Esophagus muscularis mucosa (tissue), 4 donors: ENCODE data around the gene TMEM175. TPM values are rescaled to one million over a fixed set of nuclear protein-coding genes. Genes with fewer than 3 reads are reported as not detected.

ENCODE experiments used
- DNase-seq: peaks from one replicate; pipeline ENCODE4 v3.0.0-alpha.2; 2017; ENCODE audit errors: extremely low spot score
- H3K27ac ChIP-seq, 4 donors: fragments of 200-600 bp; sonication (generic); replicated peaks in 1 of 4; 1 replicate in 3 of 4; 2 replicates in 1 of 4; pipeline ENCODE4 v1.5.1; 2016 to 2019; ENCODE audit warnings: mild to moderate bottlenecking in 1 of 4
- H3K27me3 ChIP-seq, 4 donors: fragments of 200-600 bp; sonication (generic); one replicate each; pipeline versions ENCODE4 v1.5.1 to v1.6.0; 2016 to 2019
- H3K36me3 ChIP-seq, 4 donors: fragments of 200-600 bp; sonication (generic); one replicate each; pipeline ENCODE4 v1.5.1; 2016 to 2019
- H3K4me1 ChIP-seq, 4 donors: fragments of 200-600 bp; sonication (generic); one replicate each; pipeline ENCODE4 v1.5.1; 2016 to 2019
- H3K4me3 ChIP-seq, 4 donors: fragments of 200-600 bp; sonication (generic); 1 replicate in 2 of 4; 2 replicates in 2 of 4; pipeline ENCODE4 v1.5.1; 2016 to 2019; ENCODE audit warnings: mild to moderate bottlenecking in 4 of 4, moderate library complexity in 1 of 4
- H3K9me3 ChIP-seq, 4 donors: fragments of 200-600 bp; sonication (generic); 1 replicate in 3 of 4; 2 replicates in 1 of 4; pipeline ENCODE4 v1.5.1; 2016 to 2019
- EP300 ChIP-seq: sonication (generic); formaldehyde crosslinking; IDR thresholded peaks from one replicate; pipeline ENCODE4 v1.6.1; 2017; ENCODE audit warnings: antibody characterized with exemption
- POLR2A ChIP-seq: fragments of 450-650 bp; IDR thresholded peaks from one replicate; pipeline ENCODE4 v1.6.1; 2017; ENCODE audit warnings: antibody characterized with exemption, moderate library complexity, mild to moderate bottlenecking, low read depth
- POLR2AphosphoS5 ChIP-seq, 2 donors: sonication (generic); formaldehyde crosslinking; IDR thresholded peaks; one replicate each; pipeline ENCODE4 v1.6.1; 2017; ENCODE audit warnings: antibody characterized with exemption in 2 of 2
- WGBS: methylation state at CpG from one replicate; pipeline ENCODE4 v1.1.5; 2018; 5-methylcytosine and 5-hydroxymethylcytosine counted together
- intact Hi-C: fragments of 100-400 bp; cut with DNase I; formaldehyde crosslinking; loops from one replicate; pipeline ENCODE4 v1.15.1; 2023
- total RNA-seq, 4 donors: library from RNA; depleted of rRNA; stranded (reverse); fragments of >200 nt; gene quantifications; one replicate each; pipeline versions ENCODE4 v1.1.0 to v1.2.1, GENCODE V29; 2016
- TF ChIP-seq, protein P1 (sequence below), 3 experiments: fragments of 200-600 bp in 2 of 3; fragments of 450-650 bp in 1 of 3; sonication (generic) in 2 of 3; IDR thresholded peaks; one replicate each; pipeline ENCODE4 v1.5.1; 2017 to 2019; ENCODE audit warnings: antibody characterized with exemption in 3 of 3, mild to moderate bottlenecking in 2 of 3, moderate library complexity in 1 of 3

The TMEM175 gene
- total RNA-seq, 4 donors from 2014 or later, result 17.6 to 39.5 (median 20.0) TPM

DNA sequence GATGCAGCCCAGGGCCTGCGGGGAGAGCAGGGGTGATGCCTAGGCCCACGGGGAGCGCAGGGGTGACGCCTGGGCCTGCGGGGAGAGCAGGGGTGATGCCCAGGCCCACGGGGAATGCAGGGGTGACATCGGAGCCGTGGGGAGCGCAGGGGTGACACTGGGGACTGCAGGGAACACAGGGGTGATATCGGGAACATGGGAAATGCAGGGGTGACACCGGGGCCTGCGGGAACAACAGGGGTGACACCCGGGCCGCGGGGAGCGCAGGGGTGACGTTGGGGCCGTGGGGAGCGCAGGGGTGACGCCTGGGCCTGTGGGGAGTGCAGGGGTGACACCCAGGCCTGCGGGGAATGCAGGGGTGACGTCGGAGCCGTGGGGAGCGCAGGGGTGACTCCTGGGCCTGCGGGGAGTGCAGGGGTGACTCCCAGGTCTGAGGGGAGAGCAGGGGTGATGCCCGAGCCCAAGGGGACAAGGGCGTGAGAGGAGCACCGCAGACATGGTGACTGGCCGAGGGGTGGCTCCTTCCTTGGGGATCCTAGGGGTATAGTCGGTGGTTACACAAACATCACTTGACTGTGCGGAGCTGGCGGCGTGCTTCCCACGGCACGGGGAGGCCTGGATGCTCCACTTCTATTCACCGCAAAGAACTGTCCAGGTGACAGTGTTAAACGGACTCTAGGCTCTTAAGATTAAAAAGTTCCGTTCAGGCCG lies 38.1 kb upstream of the TMEM175 start:
- no peaks in the 10 kb centered on the region for H3K27me3 ChIP-seq
- no peak for DNase-seq
- H3K4me1 ChIP-seq, result no peaks in the 10 kb centered on the region
- no peak overlapping the region for H3K27ac ChIP-seq
- TF ChIP-seq EP300, result no peak
- TF ChIP-seq, protein P1, sequence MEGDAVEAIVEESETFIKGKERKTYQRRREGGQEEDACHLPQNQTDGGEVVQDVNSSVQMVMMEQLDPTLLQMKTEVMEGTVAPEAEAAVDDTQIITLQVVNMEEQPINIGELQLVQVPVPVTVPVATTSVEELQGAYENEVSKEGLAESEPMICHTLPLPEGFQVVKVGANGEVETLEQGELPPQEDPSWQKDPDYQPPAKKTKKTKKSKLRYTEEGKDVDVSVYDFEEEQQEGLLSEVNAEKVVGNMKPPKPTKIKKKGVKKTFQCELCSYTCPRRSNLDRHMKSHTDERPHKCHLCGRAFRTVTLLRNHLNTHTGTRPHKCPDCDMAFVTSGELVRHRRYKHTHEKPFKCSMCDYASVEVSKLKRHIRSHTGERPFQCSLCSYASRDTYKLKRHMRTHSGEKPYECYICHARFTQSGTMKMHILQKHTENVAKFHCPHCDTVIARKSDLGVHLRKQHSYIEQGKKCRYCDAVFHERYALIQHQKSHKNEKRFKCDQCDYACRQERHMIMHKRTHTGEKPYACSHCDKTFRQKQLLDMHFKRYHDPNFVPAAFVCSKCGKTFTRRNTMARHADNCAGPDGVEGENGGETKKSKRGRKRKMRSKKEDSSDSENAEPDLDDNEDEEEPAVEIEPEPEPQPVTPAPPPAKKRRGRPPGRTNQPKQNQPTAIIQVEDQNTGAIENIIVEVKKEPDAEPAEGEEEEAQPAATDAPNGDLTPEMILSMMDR (IDR thresholded peaks at IDR 0.05), result no peak
- TF ChIP-seq POLR2A, result no peak
- no peak for TF ChIP-seq POLR2AphosphoS5 (IDR thresholded peaks at IDR 0.05)
- intact Hi-C loops, result no loop called here
- H3K36me3 ChIP-seq, result peaks cover 66 to 93% (median 87%) of the 10 kb centered on the region in 4 donors
- no peaks in the 10 kb centered on the region for H3K9me3 ChIP-seq
- WGBS, result 91% methylated on average over 39 of the region's 40 CpGs
- no peak overlapping the region for H3K4me3 ChIP-seq

DNA sequence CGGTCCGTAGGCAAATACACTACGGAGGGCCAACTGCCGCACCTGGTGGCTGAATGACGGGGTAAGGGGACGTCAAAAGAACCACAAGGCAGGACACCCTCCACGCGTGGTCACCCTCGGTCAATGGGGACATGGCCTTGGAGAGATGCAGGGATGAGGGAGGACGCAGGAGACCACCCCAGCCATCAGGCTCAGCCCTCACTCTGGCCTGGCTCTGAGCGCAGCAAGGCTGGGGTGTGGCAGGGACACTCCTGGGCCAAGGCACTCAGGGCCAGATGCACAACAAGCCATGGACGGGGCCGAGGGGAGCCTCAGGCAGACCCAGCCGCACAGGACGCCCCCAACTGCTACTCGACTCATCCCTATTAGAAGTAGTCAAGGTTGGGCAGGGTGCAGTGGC lies 36.7 kb upstream of the TMEM175 start:
- peaks cover 54 to 93% (median 82%) of the 10 kb centered on the region in 4 donors for H3K36me3 ChIP-seq
- H3K27me3 ChIP-seq, result no peaks in the 10 kb centered on the region
- no peaks in the 10 kb centered on the region for H3K9me3 ChIP-seq
- no peak overlapping the region for H3K4me3 ChIP-seq
- no peaks in the 10 kb centered on the region for H3K4me1 ChIP-seq
- no peak for DNase-seq
- no peak overlapping the region for H3K27ac ChIP-seq
- TF ChIP-seq POLR2A (no peak), POLR2AphosphoS5 (IDR thresholded peaks at IDR 0.05) (no peak), EP300 (no peak)
- TF ChIP-seq, protein P1 (IDR thresholded peaks at IDR 0.05), result no peak
- 98% methylated on average over 9 of the region's 16 CpGs for WGBS
- intact Hi-C loops, result no loop called here

GRCh38 chr4:896216-896615 lies 36.0 kb upstream of the TMEM175 start:
- peaks cover 52 to 95% (median 79%) of the 10 kb centered on the region in 4 donors for H3K36me3 ChIP-seq
- WGBS, result 92% methylated on average over 13 of the region's 13 CpGs

GRCh38 chr4:896630-897029 lies 35.6 kb upstream of the TMEM175 start:
- H3K27ac ChIP-seq, result no peak overlapping the region
- H3K27me3 ChIP-seq, result no peaks in the 10 kb centered on the region
- H3K4me1 ChIP-seq, result no peaks in the 10 kb centered on the region
- no peak for DNase-seq
- H3K4me3 ChIP-seq, result no peak overlapping the region
- 92% methylated on average over 16 of the region's 20 CpGs for WGBS
- TF ChIP-seq, protein P1 (IDR thresholded peaks at IDR 0.05), result no peak
- TF ChIP-seq POLR2AphosphoS5 (IDR thresholded peaks at IDR 0.05) (no peak), EP300 (no peak)
- intact Hi-C loops, result no loop called here
- H3K36me3 ChIP-seq, result peaks cover 49 to 99% (median 79%) of the 10 kb centered on the region in 4 donors
- H3K9me3 ChIP-seq, result no peaks in the 10 kb centered on the region

More at GRCh38 chr4:896216-896615, 36.0 kb upstream of the TMEM175 start:
- no peak for TF ChIP-seq POLR2A
- H3K27me3 ChIP-seq, result no peaks in the 10 kb centered on the region
- no peak overlapping the region for H3K4me3 ChIP-seq
- intact Hi-C loops, result no loop called here
- no peaks in the 10 kb centered on the region for H3K9me3 ChIP-seq
- DNase-seq, result no peak
- H3K27ac ChIP-seq, result no peak overlapping the region
- no peaks in the 10 kb centered on the region for H3K4me1 ChIP-seq

DNA sequence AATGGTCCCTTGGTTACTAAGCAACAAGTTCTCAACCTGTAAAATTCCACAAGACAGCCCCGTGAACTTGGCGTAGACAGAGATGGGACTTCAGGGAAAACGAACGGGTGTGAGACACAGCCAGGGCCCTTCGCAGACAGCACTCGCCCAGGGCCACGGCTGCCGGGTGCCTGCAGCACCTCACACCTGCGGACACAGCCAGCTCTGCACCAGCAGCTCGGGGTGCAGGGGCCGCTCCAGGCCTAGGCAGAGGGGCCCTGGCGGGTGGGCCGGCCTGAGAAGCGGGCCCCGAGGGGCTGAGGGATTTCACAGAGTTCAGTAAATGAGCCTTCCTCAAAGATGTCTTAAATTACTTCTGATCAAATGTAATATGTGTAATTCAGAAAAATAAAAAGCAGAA lies 34.1 kb upstream of the TMEM175 start:
- no peaks in the 10 kb centered on the region for H3K4me1 ChIP-seq
- 91% methylated on average over 10 of the region's 15 CpGs for WGBS
- intact Hi-C loops, result no loop called here
- H3K36me3 ChIP-seq, result peaks cover 36 to 94% (median 73%) of the 10 kb centered on the region in 4 donors
- no peak overlapping the region for H3K27ac ChIP-seq
- no peaks in the 10 kb centered on the region for H3K9me3 ChIP-seq
- H3K4me3 ChIP-seq, result no peak overlapping the region
- DNase-seq, result no peak
- TF ChIP-seq POLR2AphosphoS5 (IDR thresholded peaks at IDR 0.05) (no peak), POLR2A (no peak), EP300 (no peak)
- TF ChIP-seq, protein P1 (IDR thresholded peaks at IDR 0.05), result no peak
- H3K27me3 ChIP-seq, result no peaks in the 10 kb centered on the region
